ENCODE results near the gene PROCA1. TPM values are rescaled to one million over a fixed set of nuclear protein-coding genes. Genes with fewer than 3 reads are reported as not detected.

PROCA1 gene
- total and polyA plus RNA-seq, 5 donors from 2014 or later, result 0.37 to 5.3 (median 0.65) TPM; not detected in 1

Other genes starting within 250 kb of the PROCA1 start
- not detected for gene SLC13A2, start 238.2 kb downstream of the PROCA1 start, total RNA-seq
- not detected for gene SLC13A2, start 238.2 kb downstream of the PROCA1 start, polyA plus RNA-seq
- gene FOXN1, start 205.5 kb downstream of the PROCA1 start, total RNA-seq, result not detected
- not detected for gene FOXN1, start 205.5 kb downstream of the PROCA1 start, polyA plus RNA-seq
- gene UNC119, start 159.3 kb downstream of the PROCA1 start, total RNA-seq, result 66.9 TPM
- gene UNC119, start 159.3 kb downstream of the PROCA1 start, polyA plus RNA-seq, result 10 to 100 TPM; 29.5 to 35.0 (median 31.2) TPM
- gene PIGS, start 140.4 kb downstream of the PROCA1 start, total RNA-seq, result 59.7 TPM
- gene PIGS, start 140.4 kb downstream of the PROCA1 start, polyA plus RNA-seq, result 10 to 100 TPM; 53.3 to 82.6 (median 67.1) TPM
- 33.0 TPM for gene ALDOC, start 135.0 kb downstream of the PROCA1 start, total RNA-seq
- gene ALDOC, start 135.0 kb downstream of the PROCA1 start, polyA plus RNA-seq, result 100 to 1,000 TPM in 1 of 4 donors, 10 to 100 TPM in 3; 68.2 to 109 (median 92.4) TPM
- 37.7 TPM for gene SPAG5, start 112.9 kb downstream of the PROCA1 start, total RNA-seq
- 1 to 10 TPM in 3 of 4 donors, under 1 TPM in 1; 0.84 to 2.2 (median 1.8) TPM for gene SPAG5, start 112.9 kb downstream of the PROCA1 start, polyA plus RNA-seq
- gene RSKR, start 97.7 kb downstream of the PROCA1 start, total RNA-seq, result 15.2 TPM
- gene RSKR, start 97.7 kb downstream of the PROCA1 start, polyA plus RNA-seq, result under 1 TPM in 3 of 4 donors, not detected in 1; 0.08 to 0.78 (median 0.10) TPM
- gene BLTP2, start 66.7 kb downstream of the PROCA1 start, total RNA-seq, result 149 TPM
- 10 to 100 TPM; 30.7 to 42.3 (median 33.1) TPM for gene BLTP2, start 66.7 kb downstream of the PROCA1 start, polyA plus RNA-seq
- 41.9 TPM for gene SDF2, start 50.0 kb downstream of the PROCA1 start, total RNA-seq
- gene SDF2, start 50.0 kb downstream of the PROCA1 start, polyA plus RNA-seq, result 100 to 1,000 TPM in 3 of 4 donors, 10 to 100 TPM in 1; 96.5 to 121 (median 112) TPM
- 167 TPM for gene SUPT6H, start 49.7 kb downstream of the PROCA1 start, total RNA-seq
- 1 to 10 TPM; 8.3 to 9.2 (median 8.9) TPM for gene SUPT6H, start 49.7 kb downstream of the PROCA1 start, polyA plus RNA-seq
- gene RAB34, start 6.0 kb upstream of the PROCA1 start, total RNA-seq, result 4.0 TPM
- 10 to 100 TPM in 1 of 4 donors, 1 to 10 TPM in 3; 6.6 to 11.5 (median 6.9) TPM for gene RAB34, start 6.0 kb upstream of the PROCA1 start, polyA plus RNA-seq
- 2,050 TPM for gene RPL23A, start 8.1 kb upstream of the PROCA1 start, total RNA-seq
- gene RPL23A, start 8.1 kb upstream of the PROCA1 start, polyA plus RNA-seq, result 1,000 to 10,000 TPM; 4,206 to 5,707 (median 4,669) TPM
- 1.3 TPM for gene TLCD1, start 14.3 kb upstream of the PROCA1 start, total RNA-seq
- not detected for gene TLCD1, start 14.3 kb upstream of the PROCA1 start, polyA plus RNA-seq
- 7.5 TPM for gene NEK8, start 16.9 kb upstream of the PROCA1 start, total RNA-seq
- 1 to 10 TPM; 1.8 to 2.6 (median 2.0) TPM for gene NEK8, start 16.9 kb upstream of the PROCA1 start, polyA plus RNA-seq
- 320 TPM for gene TRAF4, start 32.1 kb upstream of the PROCA1 start, total RNA-seq
- gene TRAF4, start 32.1 kb upstream of the PROCA1 start, polyA plus RNA-seq, result 1 to 10 TPM; 1.1 to 2.9 (median 1.7) TPM
- 23.4 TPM for gene FAM222B, start 130.9 kb upstream of the PROCA1 start, total RNA-seq
- 10 to 100 TPM in 2 of 4 donors, 1 to 10 TPM in 2; 4.4 to 13.5 (median 11.1) TPM for gene FAM222B, start 130.9 kb upstream of the PROCA1 start, polyA plus RNA-seq
- 22.1 TPM for gene ERAL1, start 143.1 kb upstream of the PROCA1 start, total RNA-seq
- gene ERAL1, start 143.1 kb upstream of the PROCA1 start, polyA plus RNA-seq, result 10 to 100 TPM; 37.7 to 44.9 (median 42.7) TPM
- 167 TPM for gene FLOT2, start 185.8 kb upstream of the PROCA1 start, total RNA-seq
- gene FLOT2, start 185.8 kb upstream of the PROCA1 start, polyA plus RNA-seq, result 100 to 1,000 TPM; 268 to 345 (median 303) TPM
- gene DHRS13, start 191.2 kb upstream of the PROCA1 start, total RNA-seq, result 21.1 TPM
- 10 to 100 TPM; 15.0 to 21.1 (median 17.7) TPM for gene DHRS13, start 191.2 kb upstream of the PROCA1 start, polyA plus RNA-seq
- gene PHF12, start 239.6 kb upstream of the PROCA1 start, total RNA-seq, result 200 TPM
- 1 to 10 TPM; 5.4 to 8.4 (median 5.8) TPM for gene PHF12, start 239.6 kb upstream of the PROCA1 start, polyA plus RNA-seq